ENCODE data around the gene PHKG1.

GRCh38 chr7:56115852-56116538 lies 23.2 kb upstream of the PHKG1 start, which contains the start of gene NUPR2:
- TF ChIP-seq CTCF (IDR thresholded peaks at IDR 0.05) (no peak), POLR2A (IDR thresholded peaks at IDR 0.05) (no peak)
